Colon (tissue), 2 donors: Measurements from ENCODE around the gene PEPD.

Source experiments
- FAIRE-seq: peaks from 2 replicates; lab custom pipeline; 2012; peaks lifted over from hg19 to GRCh38; lab: Jason Lieb, UNC
- donor health status: control.
- donor health status: control.

PEPD gene

GRCh38 chr19:33458171-33458633, 63.4 kb downstream of the PEPD start:
- FAIRE-seq: no peak

GRCh38 chr19:33456845-33457220, 64.8 kb downstream of the PEPD start:
- FAIRE-seq: no peak

GRCh38 chr19:33456076-33456844, 65.3 kb downstream of the PEPD start:
- no peak for FAIRE-seq

GRCh38 chr19:33453265-33453664, 68.3 kb downstream of the PEPD start:
- no peak for FAIRE-seq

GRCh38 chr19:33450689-33451088, 70.9 kb downstream of the PEPD start:
- no peak for FAIRE-seq

DNA sequence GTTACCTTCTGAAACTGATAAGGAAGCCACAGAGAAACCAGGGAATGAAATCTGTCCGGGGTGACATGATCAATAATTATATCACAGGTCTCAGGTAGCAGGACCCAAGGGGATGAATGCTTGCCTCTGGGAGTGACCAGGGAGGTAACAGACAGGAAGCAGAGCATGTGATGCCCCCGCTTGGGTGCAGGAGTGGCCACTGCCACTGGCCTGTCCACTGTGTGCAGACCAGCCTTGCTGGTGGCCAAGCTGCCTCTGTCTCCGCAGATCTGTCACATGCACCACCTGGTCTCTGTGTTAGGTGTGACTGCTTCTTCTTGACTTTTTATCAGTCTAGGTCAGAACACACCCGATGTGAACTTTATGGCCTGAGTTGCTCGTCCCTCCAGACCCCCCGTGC, 71.8 kb downstream of the PEPD start:
- no peak for FAIRE-seq

- no peak for FAIRE-seq
These were observed 73.5 kb downstream of the PEPD start for GRCh38 chr19:33448159-33448516.

- FAIRE-seq: no peak
These were observed 74.0 kb downstream of the PEPD start for GRCh38 chr19:33447336-33448158.

DNA sequence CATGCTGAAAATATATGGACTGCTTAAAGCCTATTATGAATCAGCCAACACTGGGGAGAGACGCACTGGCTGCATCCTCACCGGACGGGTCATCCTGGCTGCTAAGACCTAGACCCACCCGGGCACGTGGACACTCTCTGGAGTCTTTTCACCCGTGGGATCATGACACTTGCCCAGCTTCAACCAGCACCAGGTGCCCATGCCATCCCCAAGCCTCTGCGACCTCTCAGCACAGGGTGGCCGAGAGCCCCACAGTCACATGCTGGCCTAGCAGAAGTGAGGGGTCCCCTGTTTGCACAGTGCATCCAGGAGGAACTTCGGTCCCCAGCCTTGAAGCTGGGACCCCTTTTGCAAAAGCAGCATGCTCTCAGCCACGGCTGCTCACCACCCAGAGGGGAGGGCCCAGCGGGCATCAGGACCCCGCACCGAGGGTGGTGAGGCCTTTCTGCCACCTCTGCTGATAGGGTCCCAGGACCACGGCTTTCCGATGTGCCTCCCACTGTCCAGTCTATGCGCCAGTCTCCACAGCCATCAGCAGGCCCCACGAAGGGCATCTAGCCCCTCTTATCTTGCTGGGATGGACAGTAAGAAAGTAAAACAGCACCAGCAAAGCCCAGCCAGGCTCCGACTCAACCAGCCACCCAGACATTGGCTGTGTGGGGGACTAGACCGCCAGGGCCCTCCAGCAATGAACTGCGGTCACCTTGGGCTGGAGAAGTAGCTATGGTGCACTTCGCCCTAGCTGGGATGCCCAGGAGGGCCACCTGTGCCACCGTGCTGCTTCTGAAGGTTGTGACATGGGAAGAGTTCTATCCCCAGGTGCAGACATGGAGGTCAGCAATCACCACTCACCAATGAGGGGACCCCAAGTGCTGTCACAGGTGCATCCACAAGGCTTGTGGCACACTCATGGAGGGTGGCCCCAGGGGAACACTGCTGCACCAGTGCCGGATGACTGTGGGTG, 75.0 kb downstream of the PEPD start:
- no peak for FAIRE-seq

- FAIRE-seq: no peak
These were observed 75.9 kb downstream of the PEPD start for GRCh38 chr19:33445442-33446329.

GRCh38 chr19:33444562-33445441, 76.8 kb downstream of the PEPD start:
- FAIRE-seq: no peak

GRCh38 chr19:33443638-33444561, 77.7 kb downstream of the PEPD start:
- FAIRE-seq: no peak

DNA sequence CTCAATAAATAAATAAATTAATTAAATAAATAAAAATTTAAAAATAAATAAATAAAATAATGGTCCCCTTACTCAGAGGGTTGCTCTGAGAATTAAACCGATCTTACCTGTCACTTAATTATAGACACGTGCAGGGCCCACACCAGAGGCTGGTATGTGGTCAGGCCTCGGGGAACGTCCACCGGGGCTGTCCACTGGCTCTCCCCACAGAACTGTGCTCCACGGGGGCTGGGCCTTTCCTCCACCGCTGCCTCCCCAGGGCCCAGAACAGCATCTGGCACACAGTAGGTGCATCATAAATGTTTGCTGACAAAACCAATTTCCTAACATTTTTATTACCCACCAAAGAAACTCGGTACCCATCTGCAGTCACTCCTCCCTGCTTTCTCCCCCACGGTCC, 78.9 kb downstream of the PEPD start:
- FAIRE-seq: no peak

DNA sequence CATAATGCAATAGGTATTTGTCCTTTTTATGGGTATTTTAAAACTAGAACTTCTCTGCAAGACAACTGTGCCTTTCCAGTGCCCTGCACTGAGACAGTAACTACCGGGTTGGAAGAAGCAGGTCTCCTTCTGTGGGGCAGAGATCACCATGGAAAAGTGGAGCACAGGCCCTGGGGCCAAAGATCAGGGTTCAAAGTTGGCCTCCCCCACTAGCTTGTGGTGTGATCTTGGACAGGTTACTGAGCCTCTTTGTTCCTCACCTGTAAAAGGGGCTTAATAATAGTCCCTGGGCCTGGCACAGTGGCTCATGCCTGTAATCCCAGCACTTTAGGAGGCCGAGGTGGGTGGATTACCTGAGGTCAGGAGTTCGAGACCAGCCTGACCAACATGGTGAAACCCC, 79.8 kb downstream of the PEPD start:
- no peak for FAIRE-seq

DNA sequence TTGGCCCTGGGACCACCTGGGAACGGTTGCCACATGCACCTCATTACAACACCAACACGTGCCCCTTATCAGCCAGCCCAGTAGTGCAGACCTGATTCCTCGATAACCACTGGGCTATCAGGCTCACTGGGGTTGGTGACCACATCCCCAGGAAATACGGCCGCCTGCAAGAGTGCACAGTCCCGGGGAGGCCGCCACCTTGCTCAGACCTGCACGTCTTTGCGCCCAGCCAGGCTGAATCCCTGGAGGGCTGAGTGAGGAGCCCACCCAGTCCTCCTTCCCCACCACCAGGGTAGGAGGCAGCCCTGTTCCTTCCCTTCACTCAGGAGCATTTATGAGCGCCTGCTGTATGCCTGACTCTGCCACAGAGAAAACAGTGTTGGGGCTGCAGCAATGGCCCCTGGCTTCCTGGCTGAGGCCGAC, 80.3 kb downstream of the PEPD start:
- no peak for FAIRE-seq

DNA sequence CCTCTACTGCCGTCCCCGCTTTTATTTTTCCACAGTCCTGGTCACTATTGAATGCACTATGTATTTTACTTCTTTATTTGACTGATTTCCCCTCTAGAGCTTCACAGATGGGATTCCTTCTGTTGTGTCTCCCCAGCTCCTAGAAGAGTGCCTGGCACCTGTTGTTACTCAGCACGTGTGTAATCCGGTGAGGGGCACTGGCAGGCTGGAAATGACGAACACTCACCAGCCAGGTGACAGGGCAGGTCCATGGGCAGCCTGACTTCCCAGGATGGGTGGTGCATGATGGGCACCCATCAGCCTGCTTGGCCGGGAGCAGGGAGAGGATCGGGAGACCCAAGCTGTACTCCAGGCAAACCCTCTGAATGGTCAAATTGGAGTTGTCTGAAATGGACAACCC, 80.9 kb downstream of the PEPD start:
- no peak for FAIRE-seq

- FAIRE-seq: no peak
These were observed 81.3 kb downstream of the PEPD start for GRCh38 chr19:33440241-33440640.

DNA sequence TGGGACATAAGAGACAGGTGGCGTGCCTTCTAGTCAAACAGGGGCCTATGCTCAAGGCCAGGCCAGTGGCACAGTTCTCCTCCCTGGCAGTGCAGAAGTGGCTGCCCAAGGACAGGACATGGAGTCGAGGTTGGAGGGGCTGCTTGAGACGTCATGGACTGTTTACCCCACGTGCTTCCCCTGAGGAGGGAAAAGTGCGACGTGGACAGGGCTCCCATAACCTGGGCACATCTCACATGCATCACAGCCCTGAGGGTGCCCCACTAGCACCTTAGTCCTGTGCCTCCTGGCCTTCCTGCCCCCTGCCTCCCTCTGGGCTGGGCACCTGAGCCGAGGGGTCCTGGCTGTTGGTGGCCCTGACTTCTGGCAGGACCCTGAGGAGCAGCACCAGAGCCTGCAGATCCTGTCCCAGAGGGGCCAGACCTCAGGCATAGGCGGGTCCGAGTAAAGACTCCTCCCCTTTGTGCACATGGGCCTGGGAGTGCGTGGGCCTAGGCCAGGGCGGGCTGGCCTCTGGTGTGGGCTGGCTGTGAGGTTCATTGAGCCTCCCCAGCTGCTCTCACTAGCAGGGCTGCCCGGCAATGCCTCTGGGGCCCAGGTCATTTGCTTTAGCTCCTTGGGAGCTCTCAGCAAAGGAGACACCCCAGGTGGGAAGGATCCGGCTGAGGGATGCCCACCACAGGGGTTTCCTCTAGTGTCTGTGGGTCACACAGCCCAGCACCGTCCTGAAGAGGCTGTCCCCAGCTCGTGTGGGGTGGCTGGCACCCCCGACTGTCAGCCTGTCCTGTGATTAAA, 82.4 kb downstream of the PEPD start:
- no peak for FAIRE-seq
